SK-N-SH treated with all-trans-retinoic acid at 6 μM for 48 hours (cell line): ENCODE results near the gene MIEF2.

Experiments
- ATAC-seq: fragments of 200-7000 bp; cut with Tn5 transposase; 3 replicates; pipeline ENCODE4 v1.9.1; 2020; ENCODE audit warnings: mild to moderate bottlenecking, moderate library complexity
- ARNTL ChIP-seq: fragments of 450-650 bp; formaldehyde crosslinking; IDR thresholded peaks from 2 replicates; pipeline ENCODE4 v1.5.0; 2020; ENCODE audit warnings: low read depth, mild to moderate bottlenecking, moderate library complexity, borderline replicate concordance
- BACH2 ChIP-seq: fragments of 250-450 bp; sonication (Bioruptor Pico); IDR thresholded peaks from 2 replicates; pipeline ENCODE4 v1.9.0; 2021; ENCODE audit warnings: mild to moderate bottlenecking, borderline replicate concordance
- CSDC2 ChIP-seq: fragments of 250-450 bp; sonication (Bioruptor Pico); IDR thresholded peaks from 2 replicates; pipeline ENCODE4 v1.5.0; 2020; ENCODE audit warnings: mild to moderate bottlenecking, moderate library complexity
- GLIS3 ChIP-seq: fragments of 250-450 bp; sonication (Bioruptor Pico); IDR thresholded peaks from 2 replicates; pipeline ENCODE4 v1.5.0; 2020; ENCODE audit warnings: mild to moderate bottlenecking, moderate library complexity
- OSR1 ChIP-seq: fragments of 250-450 bp; sonication (Bioruptor Pico); IDR thresholded peaks from 2 replicates; pipeline ENCODE4 v1.8.0; 2022; ENCODE audit warnings: moderate library complexity, mild to moderate bottlenecking, inconsistent platforms
- PPARA ChIP-seq: fragments of 250-450 bp; sonication (Bioruptor Pico); IDR thresholded peaks from 2 replicates; pipeline ENCODE4 v1.5.0; 2020; ENCODE audit warnings: mild to moderate bottlenecking, borderline replicate concordance
- RARB ChIP-seq: fragments of 250-450 bp; sonication (Bioruptor Pico); IDR thresholded peaks from 2 replicates; pipeline ENCODE4 v1.8.0; 2021; ENCODE audit warnings: mild to moderate bottlenecking, moderate library complexity
- SNAI2 ChIP-seq: fragments of 250-450 bp; sonication (Bioruptor Pico); IDR thresholded peaks from 2 replicates; pipeline ENCODE4 v1.5.0; 2020; ENCODE audit warnings: mild to moderate bottlenecking, moderate library complexity
- TOX ChIP-seq: fragments of 250-450 bp; sonication (Bioruptor Pico); IDR thresholded peaks from 2 replicates; pipeline ENCODE4 v1.8.0; 2021; ENCODE audit warnings: mild to moderate bottlenecking, moderate library complexity, borderline replicate concordance
- ZC3H10 ChIP-seq: fragments of 250-450 bp; sonication (Bioruptor Pico); IDR thresholded peaks from 2 replicates; pipeline ENCODE4 v1.5.1; 2021; ENCODE audit warnings: mild to moderate bottlenecking, moderate library complexity
- ZFP3 ChIP-seq: fragments of 250-450 bp; sonication (Bioruptor Pico); IDR thresholded peaks from 2 replicates; pipeline ENCODE4 v1.5.0; 2020; ENCODE audit warnings: mild to moderate bottlenecking, moderate library complexity
- ZFP30 ChIP-seq: fragments of 450-650 bp; formaldehyde crosslinking; IDR thresholded peaks from 2 replicates; pipeline ENCODE4 v1.5.0; 2022; ENCODE audit warnings: mild to moderate bottlenecking, moderate library complexity
- ZNF565 ChIP-seq: fragments of 450-650 bp; formaldehyde crosslinking; conservative IDR thresholded peaks from 2 replicates; pipeline ENCODE4 v1.5.0; 2020; ENCODE audit warnings: low read depth, mild to moderate bottlenecking, moderate library complexity
- ZNF8 ChIP-seq: fragments of 450-650 bp; formaldehyde crosslinking; IDR thresholded peaks from 2 replicates; pipeline ENCODE4 v1.5.0; 2020; ENCODE audit warnings: mild to moderate bottlenecking, moderate library complexity
- TF ChIP-seq, protein P1 (sequence below): fragments of 250-450 bp; sonication (Bioruptor Pico); IDR thresholded peaks from 2 replicates; pipeline ENCODE4 v1.8.0; 2020; ENCODE audit warnings: mild to moderate bottlenecking, moderate library complexity, borderline replicate concordance
- TF ChIP-seq, protein P2 (sequence below): fragments of 250-450 bp; sonication (Bioruptor Pico); IDR thresholded peaks from 2 replicates; pipeline ENCODE4 v1.5.0; 2020; ENCODE audit warnings: mild to moderate bottlenecking, moderate library complexity
- TF ChIP-seq, protein P3 (sequence below): fragments of 250-450 bp; sonication (Bioruptor Pico); IDR thresholded peaks from 2 replicates; pipeline ENCODE4 v1.8.0; 2021; ENCODE audit warnings: low read depth, mild to moderate bottlenecking, moderate library complexity, borderline replicate concordance
- TF ChIP-seq, protein P4 (sequence below): fragments of 250-450 bp; sonication (Bioruptor Pico); IDR thresholded peaks from 2 replicates; pipeline ENCODE4 v1.5.1; 2021; ENCODE audit warnings: mild to moderate bottlenecking, moderate library complexity

The MIEF2 gene

DNA sequence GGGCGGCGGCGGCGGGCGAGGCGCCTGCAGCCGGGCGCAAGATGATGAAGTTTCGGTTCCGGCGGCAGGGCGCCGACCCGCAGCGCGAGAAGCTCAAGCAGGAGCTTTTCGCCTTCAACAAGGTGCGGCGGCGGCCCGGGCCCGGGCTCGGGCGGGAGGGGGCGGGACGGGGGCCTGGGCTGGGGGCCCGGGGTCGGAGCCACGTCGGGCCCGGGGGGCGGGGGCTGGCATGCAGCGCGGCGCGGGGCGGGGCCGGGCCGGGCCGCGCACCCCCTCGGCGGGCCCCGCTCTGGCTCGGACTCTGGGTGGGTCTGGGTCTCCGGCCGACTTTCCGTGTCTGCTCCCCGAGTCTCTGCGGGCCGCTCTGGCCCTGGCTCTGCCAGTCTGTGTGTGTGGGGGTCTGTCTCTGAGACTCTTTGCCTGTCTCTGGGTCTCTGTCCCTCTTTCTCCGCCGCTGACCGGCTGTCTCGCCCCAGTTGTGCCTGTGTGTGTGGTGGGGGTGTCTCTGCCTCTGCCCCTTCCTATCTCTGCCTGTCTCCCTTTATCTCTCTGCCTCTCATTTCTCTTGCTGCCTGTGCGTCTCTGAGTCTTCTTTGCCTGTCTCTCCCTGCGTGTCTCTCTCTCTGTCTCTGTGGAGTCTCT, 34.7 kb upstream of the MIEF2 start:
- peak; percentile 23 for ATAC-seq
- no peak for TF ChIP-seq ZFP3
- no peak for TF ChIP-seq PPARA (CRISPR knock-in tag)
- TF ChIP-seq OSR1 (CRISPR knock-in tag) = no peak

DNA sequence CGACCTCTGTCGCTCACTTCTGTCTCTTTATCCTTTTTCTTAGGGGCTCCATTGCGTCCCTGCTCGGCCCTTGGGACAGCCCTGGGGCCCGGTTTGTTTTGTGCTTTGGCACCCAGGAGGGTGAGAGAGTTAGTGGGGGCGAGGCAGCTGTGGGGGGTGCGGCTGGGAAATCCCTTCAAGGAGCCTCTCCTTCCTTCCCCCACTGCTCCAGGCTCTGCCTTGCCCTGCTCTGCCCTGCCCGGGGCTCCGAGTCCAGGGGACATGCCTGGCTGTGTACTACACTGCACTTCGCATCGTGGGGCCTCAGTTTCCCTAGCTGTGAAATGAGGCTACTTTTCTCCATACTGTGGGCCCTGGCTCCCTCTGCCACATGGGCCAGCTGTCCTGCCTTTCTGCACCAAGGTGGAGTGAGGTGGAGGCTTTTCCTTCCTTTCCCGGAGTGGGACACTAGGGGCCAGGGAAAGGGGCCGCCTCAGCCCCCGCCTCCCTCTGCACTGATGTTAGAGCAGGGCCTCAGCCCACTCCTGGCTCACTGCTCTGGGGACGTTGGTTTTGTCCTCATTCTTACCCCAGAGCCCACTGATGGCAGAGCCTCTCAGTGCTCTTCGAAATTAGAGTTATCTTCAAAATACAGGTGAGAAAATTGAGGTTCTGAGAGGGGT, 34.0 kb upstream of the MIEF2 start:
- TF ChIP-seq ZFP30 (no peak), PPARA (CRISPR knock-in tag) (no peak), ZNF8 (CRISPR knock-in tag) (no peak), ZC3H10 (CRISPR knock-in tag) (no peak), RARB (no peak), CSDC2 (CRISPR knock-in tag) (no peak), ZNF565 (no peak), ARNTL (no peak), SNAI2 (CRISPR knock-in tag) (no peak), OSR1 (CRISPR knock-in tag) (no peak)
- TF ChIP-seq, protein P1, sequence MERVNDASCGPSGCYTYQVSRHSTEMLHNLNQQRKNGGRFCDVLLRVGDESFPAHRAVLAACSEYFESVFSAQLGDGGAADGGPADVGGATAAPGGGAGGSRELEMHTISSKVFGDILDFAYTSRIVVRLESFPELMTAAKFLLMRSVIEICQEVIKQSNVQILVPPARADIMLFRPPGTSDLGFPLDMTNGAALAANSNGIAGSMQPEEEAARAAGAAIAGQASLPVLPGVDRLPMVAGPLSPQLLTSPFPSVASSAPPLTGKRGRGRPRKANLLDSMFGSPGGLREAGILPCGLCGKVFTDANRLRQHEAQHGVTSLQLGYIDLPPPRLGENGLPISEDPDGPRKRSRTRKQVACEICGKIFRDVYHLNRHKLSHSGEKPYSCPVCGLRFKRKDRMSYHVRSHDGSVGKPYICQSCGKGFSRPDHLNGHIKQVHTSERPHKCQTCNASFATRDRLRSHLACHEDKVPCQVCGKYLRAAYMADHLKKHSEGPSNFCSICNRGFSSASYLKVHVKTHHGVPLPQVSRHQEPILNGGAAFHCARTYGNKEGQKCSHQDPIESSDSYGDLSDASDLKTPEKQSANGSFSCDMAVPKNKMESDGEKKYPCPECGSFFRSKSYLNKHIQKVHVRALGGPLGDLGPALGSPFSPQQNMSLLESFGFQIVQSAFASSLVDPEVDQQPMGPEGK (CRISPR knock-in tag) = no peak
- peak; percentile 10 for ATAC-seq

DNA sequence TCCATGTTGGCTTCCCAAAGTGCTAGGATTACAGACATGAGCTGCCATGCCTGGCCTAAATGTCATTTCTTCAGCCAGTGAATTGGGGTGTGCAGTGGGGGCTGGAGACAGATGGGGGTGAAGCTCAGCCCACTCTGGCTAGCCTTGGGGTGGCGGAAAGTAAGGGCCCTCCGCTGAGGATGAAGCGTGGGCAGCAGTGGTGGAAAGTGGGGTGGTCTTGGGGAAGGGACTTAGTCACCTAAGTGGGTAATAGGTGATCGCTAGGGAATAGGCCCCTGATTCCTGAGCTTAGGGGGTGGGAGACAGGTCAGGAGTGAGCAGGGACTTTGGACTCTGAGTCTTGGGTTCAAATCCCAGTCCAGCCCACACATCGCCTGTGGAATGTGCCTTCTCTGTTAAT, 32.8 kb upstream of the MIEF2 start:
- ATAC-seq = no peak
- TF ChIP-seq BACH2 (CRISPR knock-in tag) (no peak), ZFP3 (no peak), RARB (no peak), PPARA (CRISPR knock-in tag) (no peak), TOX (no peak), ZNF565 (no peak), OSR1 (CRISPR knock-in tag) (no peak), GLIS3 (CRISPR knock-in tag) (no peak), ARNTL (no peak), ZFP30 (no peak)
- TF ChIP-seq, protein P2, sequence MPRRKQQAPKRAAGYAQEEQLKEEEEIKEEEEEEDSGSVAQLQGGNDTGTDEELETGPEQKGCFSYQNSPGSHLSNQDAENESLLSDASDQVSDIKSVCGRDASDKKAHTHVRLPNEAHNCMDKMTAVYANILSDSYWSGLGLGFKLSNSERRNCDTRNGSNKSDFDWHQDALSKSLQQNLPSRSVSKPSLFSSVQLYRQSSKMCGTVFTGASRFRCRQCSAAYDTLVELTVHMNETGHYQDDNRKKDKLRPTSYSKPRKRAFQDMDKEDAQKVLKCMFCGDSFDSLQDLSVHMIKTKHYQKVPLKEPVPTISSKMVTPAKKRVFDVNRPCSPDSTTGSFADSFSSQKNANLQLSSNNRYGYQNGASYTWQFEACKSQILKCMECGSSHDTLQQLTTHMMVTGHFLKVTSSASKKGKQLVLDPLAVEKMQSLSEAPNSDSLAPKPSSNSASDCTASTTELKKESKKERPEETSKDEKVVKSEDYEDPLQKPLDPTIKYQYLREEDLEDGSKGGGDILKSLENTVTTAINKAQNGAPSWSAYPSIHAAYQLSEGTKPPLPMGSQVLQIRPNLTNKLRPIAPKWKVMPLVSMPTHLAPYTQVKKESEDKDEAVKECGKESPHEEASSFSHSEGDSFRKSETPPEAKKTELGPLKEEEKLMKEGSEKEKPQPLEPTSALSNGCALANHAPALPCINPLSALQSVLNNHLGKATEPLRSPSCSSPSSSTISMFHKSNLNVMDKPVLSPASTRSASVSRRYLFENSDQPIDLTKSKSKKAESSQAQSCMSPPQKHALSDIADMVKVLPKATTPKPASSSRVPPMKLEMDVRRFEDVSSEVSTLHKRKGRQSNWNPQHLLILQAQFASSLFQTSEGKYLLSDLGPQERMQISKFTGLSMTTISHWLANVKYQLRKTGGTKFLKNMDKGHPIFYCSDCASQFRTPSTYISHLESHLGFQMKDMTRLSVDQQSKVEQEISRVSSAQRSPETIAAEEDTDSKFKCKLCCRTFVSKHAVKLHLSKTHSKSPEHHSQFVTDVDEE (CRISPR knock-in tag) = no peak
- TF ChIP-seq, protein P3, sequence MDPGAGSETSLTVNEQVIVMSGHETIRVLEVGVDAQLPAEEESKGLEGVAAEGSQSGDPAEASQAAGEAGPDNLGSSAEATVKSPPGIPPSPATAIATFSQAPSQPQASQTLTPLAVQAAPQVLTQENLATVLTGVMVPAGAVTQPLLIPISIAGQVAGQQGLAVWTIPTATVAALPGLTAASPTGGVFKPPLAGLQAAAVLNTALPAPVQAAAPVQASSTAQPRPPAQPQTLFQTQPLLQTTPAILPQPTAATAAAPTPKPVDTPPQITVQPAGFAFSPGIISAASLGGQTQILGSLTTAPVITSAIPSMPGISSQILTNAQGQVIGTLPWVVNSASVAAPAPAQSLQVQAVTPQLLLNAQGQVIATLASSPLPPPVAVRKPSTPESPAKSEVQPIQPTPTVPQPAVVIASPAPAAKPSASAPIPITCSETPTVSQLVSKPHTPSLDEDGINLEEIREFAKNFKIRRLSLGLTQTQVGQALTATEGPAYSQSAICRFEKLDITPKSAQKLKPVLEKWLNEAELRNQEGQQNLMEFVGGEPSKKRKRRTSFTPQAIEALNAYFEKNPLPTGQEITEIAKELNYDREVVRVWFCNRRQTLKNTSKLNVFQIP (CRISPR knock-in tag) = no peak
- TF ChIP-seq, protein P4, sequence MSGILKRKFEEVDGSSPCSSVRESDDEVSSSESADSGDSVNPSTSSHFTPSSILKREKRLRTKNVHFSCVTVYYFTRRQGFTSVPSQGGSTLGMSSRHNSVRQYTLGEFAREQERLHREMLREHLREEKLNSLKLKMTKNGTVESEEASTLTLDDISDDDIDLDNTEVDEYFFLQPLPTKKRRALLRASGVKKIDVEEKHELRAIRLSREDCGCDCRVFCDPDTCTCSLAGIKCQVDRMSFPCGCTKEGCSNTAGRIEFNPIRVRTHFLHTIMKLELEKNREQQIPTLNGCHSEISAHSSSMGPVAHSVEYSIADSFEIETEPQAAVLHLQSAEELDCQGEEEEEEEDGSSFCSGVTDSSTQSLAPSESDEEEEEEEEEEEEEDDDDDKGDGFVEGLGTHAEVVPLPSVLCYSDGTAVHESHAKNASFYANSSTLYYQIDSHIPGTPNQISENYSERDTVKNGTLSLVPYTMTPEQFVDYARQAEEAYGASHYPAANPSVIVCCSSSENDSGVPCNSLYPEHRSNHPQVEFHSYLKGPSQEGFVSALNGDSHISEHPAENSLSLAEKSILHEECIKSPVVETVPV (CRISPR knock-in tag) = no peak

DNA sequence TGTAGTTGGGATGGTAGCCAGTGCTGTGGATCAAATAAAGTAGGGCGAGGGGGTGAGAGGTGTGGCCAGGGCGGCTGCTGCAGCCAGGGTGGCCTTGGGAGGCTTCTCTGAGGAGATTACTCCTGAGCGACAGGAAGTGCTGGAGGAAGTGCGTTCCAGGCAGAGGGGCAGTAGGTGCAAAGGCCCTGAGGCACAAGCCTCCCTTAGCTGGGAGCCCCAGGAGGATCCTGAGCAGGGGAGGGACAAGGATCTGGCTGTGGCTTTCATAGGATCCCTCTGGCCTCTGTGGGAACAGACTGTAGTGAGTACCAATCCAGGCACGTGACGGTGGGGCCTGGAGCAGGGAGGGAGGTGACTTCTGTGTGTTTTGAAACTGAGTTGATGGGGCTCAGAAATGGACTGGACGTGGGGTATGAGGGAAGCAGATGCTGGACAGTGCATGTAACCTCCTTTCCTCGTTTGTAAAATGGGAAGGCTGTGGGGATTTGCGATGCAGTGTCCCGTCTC, 32.2 kb upstream of the MIEF2 start:
- ATAC-seq = no peak
- TF ChIP-seq ZNF565 = no peak
- TF ChIP-seq, protein P4 (CRISPR knock-in tag) = no peak
- no peak for TF ChIP-seq ZFP3
